Stimulated activated CD8-positive, alpha-beta memory T cell treated with anti-CD3 and anti-CD28 coated beads, Interleukin-15, amount 100 ng/mL, for 4 hours (primary cell): ENCODE results near the gene NEAT1.

Experiments
- DNase-seq, 2 donors: peaks; one replicate each; pipeline ENCODE4 v3.0.0-alpha.2; 2020; ENCODE audit warnings: low read depth in 2 of 2

Gene NEAT1

GRCh38 chr11:65479184-65480145 lies 56.9 kb downstream of the NEAT1 start:
- DNase-seq: no peak

GRCh38 chr11:65482306-65482850 lies 59.8 kb downstream of the NEAT1 start:
- no peak for DNase-seq

- DNase-seq: no peak
Observed at GRCh38 chr11:65485920-65486219, 63.3 kb downstream of the NEAT1 start.

GRCh38 chr11:65486570-65487466 lies 64.2 kb downstream of the NEAT1 start:
- DNase-seq: no peak

- DNase-seq: no peak
Observed at GRCh38 chr11:65487467-65488272, 65.1 kb downstream of the NEAT1 start.

GRCh38 chr11:65488273-65489034 lies 65.9 kb downstream of the NEAT1 start:
- no peak for DNase-seq

GRCh38 chr11:65489035-65489705 lies 66.6 kb downstream of the NEAT1 start:
- DNase-seq: no peak

- DNase-seq: no peak
Observed at GRCh38 chr11:65489706-65490320, 67.2 kb downstream of the NEAT1 start.

- no peak for DNase-seq
Observed at GRCh38 chr11:65491163-65491465, 68.5 kb downstream of the NEAT1 start.

GRCh38 chr11:65491614-65492386 lies 69.2 kb downstream of the NEAT1 start:
- no peak for DNase-seq

GRCh38 chr11:65492387-65492636 lies 69.7 kb downstream of the NEAT1 start:
- no peak for DNase-seq

GRCh38 chr11:65492637-65493366 lies 70.2 kb downstream of the NEAT1 start:
- no peak for DNase-seq

GRCh38 chr11:65493367-65494176 lies 71.0 kb downstream of the NEAT1 start:
- no peak for DNase-seq
